Skeletal muscle satellite cell (primary cell): ENCODE results near the gene SLC39A11.
A peak's percentile ranks its signal among the peaks of the same experiment; 100 is the strongest.
"Not testable (repeated sequence)": the region's sequence is repeated elsewhere in the genome, so short reads cannot be mapped to it uniquely, and the experiment has no call there.

ENCODE experiments used
- H3K27me3 ChIP-seq: 2 replicates; pipeline ENCODE4 v1.7.0; 2013; ENCODE audit warnings: low read length; ENCODE audit not compliant: control insufficient read depth, insufficient read depth
- H3K36me3 ChIP-seq: 2 replicates; pipeline ENCODE4 v1.7.0; 2013; ENCODE audit warnings: mild to moderate bottlenecking, control low read depth, low read length; ENCODE audit not compliant: insufficient read depth
- H3K4me1 ChIP-seq: 2 replicates; pipeline ENCODE4 v1.7.0; 2013; ENCODE audit warnings: low read length; ENCODE audit not compliant: control insufficient read depth, insufficient read depth
- H3K4me2 ChIP-seq: 2 replicates; pipeline ENCODE4 v1.7.0; 2013; ENCODE audit warnings: mild to moderate bottlenecking, low read length
- H3K4me3 ChIP-seq: 2 replicates; pipeline ENCODE4 v1.7.0; 2013; ENCODE audit warnings: low read length
- H3K9ac ChIP-seq: 2 replicates; pipeline ENCODE4 v1.7.0; 2013; ENCODE audit warnings: mild to moderate bottlenecking, low read depth, low read length, moderate library complexity
- H3K9me3 ChIP-seq: replicated peaks from 2 replicates; pipeline ENCODE4 v1.7.0; 2013; ENCODE audit warnings: mild to moderate bottlenecking, control low read depth, low read length

SLC39A11 gene

GRCh38 chr17:73105431-73105830 lies 12.9 kb upstream of the SLC39A11 start:
- no peaks in the 10 kb centered on the region for H3K27me3 ChIP-seq
- no peak overlapping the region for H3K4me2 ChIP-seq
- H3K9ac ChIP-seq = no peak overlapping the region
- H3K36me3 ChIP-seq = no peaks in the 10 kb centered on the region
- H3K9me3 ChIP-seq = no peaks in the 10 kb centered on the region
- no peaks in the 10 kb centered on the region for H3K4me1 ChIP-seq
- H3K4me3 ChIP-seq = no peak overlapping the region

GRCh38 chr17:73104450-73104849 lies 12.0 kb upstream of the SLC39A11 start:
- Histone ChIP-seq H3K27me3 (peaks cover 3% of the 10 kb centered on the region), H3K9ac (no peak overlapping the region), H3K9me3 (no peaks in the 10 kb centered on the region), H3K4me3 (no peak overlapping the region), H3K4me2 (no peak overlapping the region), H3K36me3 (no peaks in the 10 kb centered on the region), H3K4me1 (no peaks in the 10 kb centered on the region)

GRCh38 chr17:73103641-73104335 lies 11.3 kb upstream of the SLC39A11 start:
- Histone ChIP-seq H3K9ac (no peak overlapping the region), H3K27me3 (peaks cover 9% of the 10 kb centered on the region)

GRCh38 chr17:73101031-73101430 lies 8.5 kb upstream of the SLC39A11 start:
- Histone ChIP-seq H3K27me3 (peaks cover 24% of the 10 kb centered on the region), H3K4me3 (no peak overlapping the region), H3K36me3 (no peaks in the 10 kb centered on the region), H3K4me2 (no peak overlapping the region), H3K4me1 (peaks cover 5% of the 10 kb centered on the region), H3K9me3 (no peaks in the 10 kb centered on the region), H3K9ac (no peak overlapping the region)

More at GRCh38 chr17:73103641-73104335, 11.3 kb upstream of the SLC39A11 start:
- no peak overlapping the region for H3K4me2 ChIP-seq
- no peaks in the 10 kb centered on the region for H3K36me3 ChIP-seq
- no peaks in the 10 kb centered on the region for H3K4me1 ChIP-seq
- H3K9me3 ChIP-seq = no peaks in the 10 kb centered on the region
- H3K4me3 ChIP-seq = no peak overlapping the region

GRCh38 chr17:73100363-73100762 lies 7.9 kb upstream of the SLC39A11 start:
- H3K36me3 ChIP-seq = no peaks in the 10 kb centered on the region
- no peak overlapping the region for H3K4me2 ChIP-seq
- H3K27me3 ChIP-seq = peaks cover 30% of the 10 kb centered on the region
- H3K9ac ChIP-seq = no peak overlapping the region
- H3K4me1 ChIP-seq = peaks cover 5% of the 10 kb centered on the region
- H3K9me3 ChIP-seq = no peaks in the 10 kb centered on the region
- H3K4me3 ChIP-seq = no peak overlapping the region

GRCh38 chr17:73099511-73099910 lies 7.0 kb upstream of the SLC39A11 start:
- Histone ChIP-seq H3K9ac (no peak overlapping the region), H3K27me3 (peaks cover 34% of the 10 kb centered on the region), H3K4me3 (no peak overlapping the region), H3K4me2 (no peak overlapping the region), H3K36me3 (no peaks in the 10 kb centered on the region), H3K9me3 (no peaks in the 10 kb centered on the region), H3K4me1 (peaks cover 5% of the 10 kb centered on the region)

- Histone ChIP-seq H3K36me3 (no peaks in the 10 kb centered on the region), H3K4me3 (no peak overlapping the region), H3K27me3 (peaks cover 34% of the 10 kb centered on the region), H3K4me2 (no peak overlapping the region), H3K9ac (no peak overlapping the region), H3K9me3 (no peaks in the 10 kb centered on the region), H3K4me1 (peaks cover 5% of the 10 kb centered on the region)
Observed at GRCh38 chr17:73098919-73099318, 6.4 kb upstream of the SLC39A11 start.

GRCh38 chr17:73097973-73098765 lies 5.7 kb upstream of the SLC39A11 start:
- not testable (repeated sequence) for H3K4me1 ChIP-seq

GRCh38 chr17:73096866-73097265 lies 4.4 kb upstream of the SLC39A11 start:
- no peak overlapping the region for H3K4me3 ChIP-seq
- H3K9me3 ChIP-seq = no peaks in the 10 kb centered on the region
- peaks cover 34% of the 10 kb centered on the region for H3K27me3 ChIP-seq
- no peak overlapping the region for H3K9ac ChIP-seq
- H3K4me2 ChIP-seq = no peak overlapping the region
- H3K4me1 ChIP-seq = peaks cover 12% of the 10 kb centered on the region
- H3K36me3 ChIP-seq = no peaks in the 10 kb centered on the region

More at GRCh38 chr17:73097973-73098765, 5.7 kb upstream of the SLC39A11 start:
- not testable (repeated sequence) for H3K36me3 ChIP-seq, H3K9ac ChIP-seq, H3K4me3 ChIP-seq, H3K9me3 ChIP-seq, H3K4me2 ChIP-seq
- peaks cover 34% of the 10 kb centered on the region for H3K27me3 ChIP-seq

GRCh38 chr17:73096211-73096610 lies 3.7 kb upstream of the SLC39A11 start:
- H3K9me3 ChIP-seq = no peaks in the 10 kb centered on the region
- no peak overlapping the region for H3K4me2 ChIP-seq
- peaks cover 17% of the 10 kb centered on the region for H3K4me1 ChIP-seq
- no peak overlapping the region for H3K4me3 ChIP-seq
- peaks cover 34% of the 10 kb centered on the region for H3K27me3 ChIP-seq
- no peak overlapping the region for H3K9ac ChIP-seq
- H3K36me3 ChIP-seq = no peaks in the 10 kb centered on the region

- no peaks in the 10 kb centered on the region for H3K36me3 ChIP-seq
- peak overlapping the region; percentile 83 for H3K4me3 ChIP-seq
- peaks cover 24% of the 10 kb centered on the region for H3K27me3 ChIP-seq
- peaks cover 17% of the 10 kb centered on the region for H3K4me1 ChIP-seq
- peak overlapping the region; percentile 91 for H3K4me2 ChIP-seq
- H3K9me3 ChIP-seq = no peaks in the 10 kb centered on the region
- no peak overlapping the region for H3K9ac ChIP-seq
Observed at GRCh38 chr17:73093286-73093685, 798 bp upstream of the SLC39A11 start.
